Measurements from ENCODE around the gene PARP1.

PARP1 gene

DNA sequence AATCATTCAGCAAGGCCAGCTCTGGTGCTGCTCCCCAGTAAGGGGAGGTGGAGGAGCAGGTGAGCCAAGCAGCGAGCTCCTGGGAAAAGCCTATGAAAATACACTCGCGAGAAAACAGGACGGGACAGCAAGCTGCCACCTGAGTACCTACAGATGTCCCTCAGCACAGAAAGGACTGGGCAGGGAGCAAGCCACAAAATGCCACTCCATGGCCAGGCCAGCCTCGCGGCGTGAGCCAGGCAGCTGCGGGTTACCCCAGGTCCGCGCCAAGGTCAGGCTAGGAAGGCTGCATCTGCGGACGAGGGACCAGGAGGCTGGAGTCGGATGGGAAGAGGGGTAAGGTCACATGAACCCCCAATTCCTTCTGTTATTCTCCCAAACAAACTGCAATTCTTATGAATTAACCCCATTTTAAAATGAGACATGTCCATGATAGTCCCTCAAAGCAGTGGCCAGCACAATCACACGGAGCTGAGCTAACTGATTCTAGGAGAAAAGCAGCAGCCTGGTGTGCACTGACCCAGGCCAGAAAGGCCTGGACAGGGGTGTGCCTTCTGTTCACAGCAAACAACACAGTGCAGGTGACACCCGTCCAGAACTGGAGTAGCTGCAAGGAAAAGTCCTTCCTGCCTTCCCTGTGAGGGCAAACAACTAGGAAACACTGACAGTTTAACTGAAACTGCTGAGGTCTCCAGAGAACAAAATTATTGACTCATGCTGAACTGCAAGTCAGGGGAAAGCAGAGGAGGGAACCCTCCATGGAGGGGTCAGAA lies 26.5 kb downstream of the PARP1 start:
- no peak for DNase-seq (ENCODE audit: low read depth)
- no peak overlapping the region for H3K4me3 ChIP-seq (ENCODE audit: low read depth, low read length)
- TF ChIP-seq, protein P1, sequence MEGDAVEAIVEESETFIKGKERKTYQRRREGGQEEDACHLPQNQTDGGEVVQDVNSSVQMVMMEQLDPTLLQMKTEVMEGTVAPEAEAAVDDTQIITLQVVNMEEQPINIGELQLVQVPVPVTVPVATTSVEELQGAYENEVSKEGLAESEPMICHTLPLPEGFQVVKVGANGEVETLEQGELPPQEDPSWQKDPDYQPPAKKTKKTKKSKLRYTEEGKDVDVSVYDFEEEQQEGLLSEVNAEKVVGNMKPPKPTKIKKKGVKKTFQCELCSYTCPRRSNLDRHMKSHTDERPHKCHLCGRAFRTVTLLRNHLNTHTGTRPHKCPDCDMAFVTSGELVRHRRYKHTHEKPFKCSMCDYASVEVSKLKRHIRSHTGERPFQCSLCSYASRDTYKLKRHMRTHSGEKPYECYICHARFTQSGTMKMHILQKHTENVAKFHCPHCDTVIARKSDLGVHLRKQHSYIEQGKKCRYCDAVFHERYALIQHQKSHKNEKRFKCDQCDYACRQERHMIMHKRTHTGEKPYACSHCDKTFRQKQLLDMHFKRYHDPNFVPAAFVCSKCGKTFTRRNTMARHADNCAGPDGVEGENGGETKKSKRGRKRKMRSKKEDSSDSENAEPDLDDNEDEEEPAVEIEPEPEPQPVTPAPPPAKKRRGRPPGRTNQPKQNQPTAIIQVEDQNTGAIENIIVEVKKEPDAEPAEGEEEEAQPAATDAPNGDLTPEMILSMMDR (IDR thresholded peaks at IDR 0.05; ENCODE audit: control insufficient read depth, extremely low read depth, insufficient read depth), result no peak

DNA sequence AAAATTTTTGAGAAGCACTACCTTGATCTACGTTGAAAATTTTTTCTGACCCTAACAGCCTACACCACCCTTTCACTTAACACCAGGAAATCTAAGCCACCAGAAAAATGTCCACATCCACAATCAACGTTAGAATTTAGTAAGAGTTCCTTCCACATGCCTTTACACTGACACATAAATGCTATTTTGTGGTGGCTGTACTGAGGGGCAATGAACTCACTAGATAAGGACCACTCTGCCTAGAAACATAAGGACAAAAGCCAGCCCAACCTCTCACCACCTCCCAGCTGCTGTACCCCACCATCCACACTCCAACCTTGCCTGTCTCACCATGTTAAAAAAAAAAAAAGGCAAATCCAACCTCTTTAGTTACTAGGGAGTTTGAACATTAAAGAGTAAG lies 29.8 kb downstream of the PARP1 start:
- no peak overlapping the region for H3K4me3 ChIP-seq (ENCODE audit: low read depth, low read length)
- TF ChIP-seq, protein P1 (IDR thresholded peaks at IDR 0.05; ENCODE audit: control insufficient read depth, extremely low read depth, insufficient read depth), result no peak
- DNase-seq (ENCODE audit: low read depth), result no peak

DNA sequence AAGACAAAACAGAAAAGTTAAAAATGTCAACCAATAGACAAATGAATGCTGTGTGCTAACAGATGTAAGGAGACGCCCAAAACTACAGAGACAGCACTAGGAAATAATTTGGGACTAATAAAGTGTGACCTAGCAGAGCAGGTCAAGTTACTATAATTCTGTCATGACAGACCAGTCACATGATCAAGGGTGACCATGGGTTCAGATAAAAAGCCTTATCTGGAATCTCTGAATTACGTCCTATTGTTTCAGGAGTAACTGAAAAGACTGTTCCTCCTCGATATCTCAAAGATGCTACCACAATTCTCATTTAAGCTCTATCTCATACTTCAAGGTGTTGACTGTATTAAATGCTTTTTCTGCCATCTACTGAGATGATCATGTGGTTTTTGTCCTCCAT lies 31.6 kb downstream of the PARP1 start:
- TF ChIP-seq, protein P1 (IDR thresholded peaks at IDR 0.05; ENCODE audit: control insufficient read depth, extremely low read depth, insufficient read depth), result no peak
- DNase-seq (ENCODE audit: low read depth), result no peak
- H3K4me3 ChIP-seq (ENCODE audit: low read depth, low read length), result no peak overlapping the region

DNA sequence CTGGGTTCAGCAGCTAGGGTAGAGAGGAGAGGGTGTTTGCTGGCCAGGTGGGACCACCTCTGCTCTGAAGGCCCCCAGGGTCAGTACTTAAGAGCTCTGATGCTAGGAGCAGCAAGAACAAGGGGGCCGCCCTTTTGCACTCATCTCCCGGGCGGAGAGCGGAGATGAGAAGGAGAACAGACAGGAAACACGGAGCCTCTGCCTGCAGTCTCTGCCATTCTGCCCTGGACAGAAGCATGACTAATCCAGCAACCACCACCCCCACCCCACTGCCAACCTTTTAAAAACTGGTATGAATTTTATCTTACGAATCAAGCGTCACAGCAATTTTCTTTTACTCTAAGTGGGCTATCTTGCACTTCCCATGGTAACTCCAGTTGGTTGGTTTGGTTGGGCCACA lies 34.5 kb downstream of the PARP1 start:
- TF ChIP-seq, protein P1 (IDR thresholded peaks at IDR 0.05; ENCODE audit: control insufficient read depth, extremely low read depth, insufficient read depth), result no peak
- no peak overlapping the region for H3K4me3 ChIP-seq (ENCODE audit: low read depth, low read length)
- no peak for DNase-seq (ENCODE audit: low read depth)

DNA sequence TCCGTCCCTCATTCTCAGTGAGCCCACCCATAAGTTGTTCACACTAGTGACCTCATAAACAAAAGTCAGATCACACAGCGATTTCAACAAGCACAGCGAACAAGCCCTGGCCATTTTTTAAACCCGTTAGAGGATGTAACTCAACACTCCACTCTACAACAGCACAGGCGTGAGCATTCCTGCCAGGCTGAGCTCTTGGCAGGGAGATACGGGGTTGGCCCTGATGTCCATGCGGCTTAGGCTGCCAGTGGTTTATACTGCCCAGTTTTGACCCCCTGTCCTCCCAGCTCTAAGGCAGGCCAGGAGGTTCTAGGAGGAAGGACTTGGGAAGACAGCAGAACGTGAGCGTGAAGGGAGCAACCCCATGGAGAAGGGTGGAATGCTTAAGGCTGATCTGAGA lies 35.0 kb downstream of the PARP1 start:
- DNase-seq (ENCODE audit: low read depth), result no peak
- no peak overlapping the region for H3K4me3 ChIP-seq (ENCODE audit: low read depth, low read length)
- TF ChIP-seq, protein P1 (IDR thresholded peaks at IDR 0.05; ENCODE audit: control insufficient read depth, extremely low read depth, insufficient read depth), result no peak

DNA sequence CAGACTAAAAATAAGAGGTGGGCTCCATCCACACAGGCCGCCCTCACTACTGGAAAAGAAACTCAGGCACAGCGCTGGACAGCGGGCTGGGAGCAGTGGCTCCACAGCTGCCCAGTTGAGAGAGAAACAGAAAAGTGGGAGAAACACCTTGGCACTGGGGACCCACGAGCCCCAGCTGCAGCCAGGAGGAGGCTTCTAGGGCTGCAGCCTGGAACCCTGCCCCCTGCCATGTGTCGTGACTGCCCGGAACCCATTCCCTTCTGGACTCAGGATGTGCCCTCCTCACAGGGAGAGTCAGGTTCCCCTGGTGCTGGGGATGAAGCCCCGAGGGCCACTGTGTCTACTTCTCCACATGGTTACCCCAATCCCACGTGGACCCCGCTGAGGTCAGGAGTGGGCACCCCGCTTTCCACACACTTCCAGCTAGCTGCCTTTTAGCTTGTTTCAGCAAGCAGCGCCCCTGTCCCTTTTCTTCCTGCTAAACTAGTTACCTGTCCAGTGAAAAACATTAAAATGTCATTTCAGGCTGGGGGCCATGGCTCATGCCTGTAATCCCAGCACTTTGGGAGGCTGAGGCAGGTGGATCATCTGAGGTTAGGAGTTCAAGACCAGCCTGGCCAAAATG lies 35.9 kb downstream of the PARP1 start:
- no peak for DNase-seq (ENCODE audit: low read depth)
- TF ChIP-seq, protein P1 (IDR thresholded peaks at IDR 0.05; ENCODE audit: control insufficient read depth, extremely low read depth, insufficient read depth), result no peak
- no peak overlapping the region for H3K4me3 ChIP-seq (ENCODE audit: low read depth, low read length)

All from LNCaP clone FGC (cell line).